Thoracic aorta (tissue), 2 donors: ENCODE data around the gene PAM16. TPM values are rescaled to one million over a fixed set of nuclear protein-coding genes. Genes with fewer than 3 reads are reported as not detected.

Source experiments
- ATAC-seq: fragments of 150-250 bp; one replicate; pipeline ENCODE4 v1.8.0; 2017; ENCODE audit warnings: low read depth; ENCODE audit not compliant: insufficient number of reproducible peaks, low FRiP score
- DNase-seq: peaks from one replicate; pipeline ENCODE4 v3.0.0-alpha.2; 2020; ENCODE audit warnings: low spot score
- H3K27ac ChIP-seq, 2 donors: fragments of 200-600 bp; sonication (generic); 1 replicate in 1 of 2; 2 replicates in 1 of 2; pipeline ENCODE4 v1.5.1; 2016; ENCODE audit warnings: mild to moderate bottlenecking in 2 of 2, moderate library complexity in 2 of 2
- H3K27me3 ChIP-seq: fragments of 200-600 bp; sonication (generic); replicated peaks from 2 replicates; pipeline ENCODE4 v1.6.0; 2016; ENCODE audit warnings: mild to moderate bottlenecking; ENCODE audit not compliant: insufficient read depth
- H3K36me3 ChIP-seq: fragments of 200-600 bp; sonication (generic); one replicate; pipeline ENCODE4 v1.5.1; 2016
- H3K4me1 ChIP-seq, 2 donors: fragments of 200-600 bp; sonication (generic); 1 replicate in 1 of 2; 2 replicates in 1 of 2; pipeline versions ENCODE4 v1.5.1 to v1.6.0; 2016; ENCODE audit warnings: low read depth in 2 of 2, mild to moderate bottlenecking in 1 of 2; ENCODE audit not compliant: control insufficient read depth in 1 of 2
- H3K4me3 ChIP-seq: fragments of 200-600 bp; sonication (generic); 2 replicates; pipeline ENCODE4 v1.5.1; 2016; ENCODE audit warnings: mild to moderate bottlenecking
- H3K9me3 ChIP-seq: fragments of 200-600 bp; sonication (generic); 2 replicates; pipeline ENCODE4 v1.5.1; 2016
- CTCF ChIP-seq: fragments of 200-600 bp; sonication (generic); IDR thresholded peaks from one replicate; pipeline ENCODE4 v1.5.1; 2019; ENCODE audit warnings: antibody characterized with exemption
- total RNA-seq, 2 donors: library from RNA; depleted of rRNA; stranded (reverse); fragments of >200 nt; gene quantifications; one replicate each; pipeline versions ENCODE4 v1.1.0 to v1.2.3, GENCODE V29; 2016

Gene PAM16
- total RNA-seq, 2 donors from 2014 or later = 18.4 to 21.1 TPM

DNA sequence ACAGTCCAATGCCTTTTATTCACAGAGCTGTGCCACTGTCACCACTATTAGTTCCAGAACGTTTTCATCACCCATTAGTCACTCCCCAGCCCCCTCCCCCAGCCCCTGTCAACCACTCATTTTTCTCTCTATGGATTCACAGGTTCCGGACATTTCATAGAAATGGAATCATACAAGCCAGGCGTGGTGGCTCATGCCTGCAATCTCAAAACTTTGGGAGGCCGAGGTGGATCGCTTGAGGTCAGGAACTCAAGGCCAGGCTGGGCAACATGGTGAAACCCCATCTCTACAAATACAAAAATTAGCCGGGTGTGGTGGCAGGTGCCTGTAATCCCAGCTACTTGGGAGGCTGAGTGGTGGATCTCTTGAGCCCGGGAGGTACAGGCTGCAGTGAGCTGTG is 759 bp upstream of the PAM16 start:
- Histone ChIP-seq H3K36me3 (no peaks in the 10 kb centered on the region), H3K27ac (no peak overlapping the region), H3K4me3 (no peak overlapping the region), H3K27me3 (no peaks in the 10 kb centered on the region), H3K9me3 (no peaks in the 10 kb centered on the region), H3K4me1 (peaks cover 6 to 30% of the 10 kb centered on the region in 2 donors)
- ATAC-seq (no peak), DNase-seq (no peak)
- no peak for TF ChIP-seq CTCF

- peak overlapping the region; percentile 86 for H3K4me3 ChIP-seq
- H3K27ac ChIP-seq = peak overlapping the region; percentile 64 to 78
- DNase-seq (no peak), ATAC-seq (no peak)
- H3K4me1 ChIP-seq = peaks cover 6 to 30% of the 10 kb centered on the region in 2 donors
- no peaks in the 10 kb centered on the region for H3K27me3 ChIP-seq
- no peaks in the 10 kb centered on the region for H3K36me3 ChIP-seq
- H3K9me3 ChIP-seq = no peaks in the 10 kb centered on the region
- no peak for TF ChIP-seq CTCF
Observed at GRCh38 chr16:4350365-4350786, 745 bp downstream of the PAM16 start.

DNA sequence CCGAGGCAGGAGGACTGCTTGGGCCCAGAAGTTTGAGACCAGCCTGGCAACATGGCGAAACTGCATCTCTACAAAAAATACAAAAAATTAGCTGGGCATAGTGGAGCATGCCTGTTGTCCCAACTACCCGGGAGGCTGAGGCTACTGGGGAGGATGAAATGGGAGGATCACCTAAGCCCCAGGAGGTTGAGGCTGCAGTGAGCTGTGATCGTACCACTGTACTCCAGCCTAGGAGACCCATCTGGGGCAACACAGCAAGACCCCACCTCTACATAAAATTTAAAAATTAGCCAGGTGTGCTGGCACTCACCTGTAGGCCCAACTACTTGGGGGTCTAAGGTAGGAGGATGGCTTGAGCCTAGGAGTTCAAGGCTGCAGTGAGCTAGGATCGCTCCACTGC is 1.8 kb downstream of the PAM16 start:
- Histone ChIP-seq H3K4me3 (no peak overlapping the region), H3K9me3 (no peaks in the 10 kb centered on the region), H3K4me1 (peaks cover 6 to 30% of the 10 kb centered on the region in 2 donors), H3K27ac (no peak overlapping the region), H3K27me3 (no peaks in the 10 kb centered on the region), H3K36me3 (no peaks in the 10 kb centered on the region)
- DNase-seq (no peak), ATAC-seq (no peak)
- no peak for TF ChIP-seq CTCF

DNA sequence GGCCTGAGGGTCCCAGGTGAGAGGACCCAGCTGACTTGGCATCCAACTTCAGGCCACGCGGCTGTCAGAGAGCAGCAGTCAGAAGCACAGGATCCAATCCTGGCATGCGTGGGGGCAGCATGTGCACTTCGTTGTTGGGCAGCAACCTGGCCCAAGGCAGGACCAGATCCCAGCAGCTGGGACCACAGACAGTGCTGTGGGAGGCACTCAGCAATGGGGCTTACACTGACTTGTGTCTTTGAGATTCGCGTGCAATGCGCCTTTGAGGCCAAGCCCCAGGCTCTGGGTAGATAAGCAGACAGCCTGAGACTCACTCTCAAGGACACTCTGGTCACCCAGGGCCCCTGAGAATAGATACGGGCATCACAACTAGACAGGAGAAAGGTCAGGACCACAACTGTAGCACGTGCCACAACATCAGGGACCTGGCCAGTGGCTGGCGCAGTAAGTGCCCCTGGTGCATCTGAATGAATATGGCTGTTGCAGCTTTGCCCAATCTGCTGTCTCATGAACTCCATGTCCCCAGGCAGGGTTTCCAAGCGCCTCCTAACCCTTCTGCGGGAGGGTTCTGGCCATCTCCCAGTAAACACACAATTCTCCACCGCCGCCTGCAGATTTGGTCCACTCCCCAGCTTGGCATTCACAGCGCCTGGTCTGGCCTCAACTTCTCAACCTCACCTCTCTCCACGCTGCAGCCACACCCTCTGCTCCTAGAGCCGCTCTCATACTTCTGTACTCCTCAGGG is 3.2 kb downstream of the PAM16 start:
- no peaks in the 10 kb centered on the region for H3K27me3 ChIP-seq
- H3K27ac ChIP-seq = no peak overlapping the region
- ATAC-seq (no peak), DNase-seq (no peak)
- TF ChIP-seq CTCF = no peak
- no peak overlapping the region for H3K4me3 ChIP-seq
- H3K36me3 ChIP-seq = no peaks in the 10 kb centered on the region
- H3K9me3 ChIP-seq = no peaks in the 10 kb centered on the region
- peaks cover 6 to 30% of the 10 kb centered on the region in 2 donors for H3K4me1 ChIP-seq

- H3K4me1 ChIP-seq = peaks cover 6 to 30% of the 10 kb centered on the region in 2 donors
- no peaks in the 10 kb centered on the region for H3K36me3 ChIP-seq
- no peak for DNase-seq
- no peaks in the 10 kb centered on the region for H3K27me3 ChIP-seq
- ATAC-seq = no peak
- H3K27ac ChIP-seq = no peak overlapping the region
- no peak overlapping the region for H3K4me3 ChIP-seq
- no peaks in the 10 kb centered on the region for H3K9me3 ChIP-seq
- TF ChIP-seq CTCF = no peak
Observed at GRCh38 chr16:4347010-4347409, 4.1 kb downstream of the PAM16 start.
